MM.1S (cell line): ENCODE data around the gene SERBP1.

Source experiments
- DNase-seq: peaks from one replicate; pipeline ENCODE4 v3.0.0-alpha.2; 2015
- H2AFZ ChIP-seq: fragments of 300-600 bp; sonication (generic); 2 replicates; pipeline ENCODE4 v1.6.0; 2016; ENCODE audit warnings: antibody characterized with exemption, low read length
- H3F3A ChIP-seq: fragments of 300-600 bp; sonication (generic); 2 replicates; pipeline ENCODE4 v1.6.1; 2016; ENCODE audit warnings: mild to moderate bottlenecking, antibody characterized with exemption, low read length, moderate library complexity, mixed read lengths; ENCODE audit not compliant: insufficient read depth
- H3K27ac ChIP-seq: fragments of 300-600 bp; sonication (generic); 2 replicates; pipeline ENCODE4 v1.5.1; 2016; ENCODE audit warnings: mild to moderate bottlenecking, low read length
- H3K27me3 ChIP-seq: fragments of 300-600 bp; sonication (generic); replicated peaks from 2 replicates; pipeline ENCODE4 v1.6.0; 2016; ENCODE audit warnings: low read length; ENCODE audit not compliant: insufficient read depth
- H3K36me3 ChIP-seq: fragments of 300-600 bp; sonication (generic); replicated peaks from 2 replicates; pipeline ENCODE4 v1.6.1; 2016; ENCODE audit warnings: mild to moderate bottlenecking, low read length, mixed read lengths; ENCODE audit not compliant: insufficient read depth
- H3K4me1 ChIP-seq: fragments of 300-600 bp; sonication (generic); 2 replicates; pipeline ENCODE4 v1.6.1; 2016; ENCODE audit warnings: low read length, mixed read lengths
- H3K4me2 ChIP-seq: fragments of 300-600 bp; sonication (generic); 2 replicates; pipeline ENCODE4 v1.6.0; 2016; ENCODE audit warnings: low read depth, low read length
- H3K4me3 ChIP-seq: fragments of 300-600 bp; sonication (generic); 2 replicates; pipeline ENCODE4 v1.5.1; 2016; ENCODE audit warnings: low read length, mixed read lengths
- H3K79me2 ChIP-seq: fragments of 300-600 bp; sonication (generic); 2 replicates; pipeline ENCODE4 v1.6.1; 2016; ENCODE audit warnings: mixed run types, low read length, mixed read lengths
- H3K9ac ChIP-seq: fragments of 300-600 bp; sonication (generic); 2 replicates; pipeline ENCODE4 v1.6.1; 2016; ENCODE audit warnings: low read length, mixed read lengths
- H3K9me2 ChIP-seq: fragments of 300-600 bp; sonication (generic); replicated peaks from 2 replicates; pipeline ENCODE4 v1.6.1; 2016; ENCODE audit warnings: mild to moderate bottlenecking, low read length, mixed read lengths; ENCODE audit not compliant: insufficient read depth
- H3K9me3 ChIP-seq: fragments of 300-600 bp; sonication (generic); replicated peaks from 2 replicates; pipeline ENCODE4 v1.6.1; 2016; ENCODE audit warnings: mild to moderate bottlenecking, low read length, mixed read lengths; ENCODE audit not compliant: insufficient read depth
- H4K20me1 ChIP-seq: fragments of 300-600 bp; sonication (generic); 2 replicates; pipeline ENCODE4 v1.6.1; 2016; ENCODE audit warnings: mild to moderate bottlenecking, low read length, moderate library complexity, mixed read lengths; ENCODE audit not compliant: insufficient read depth
- EZH2 ChIP-seq: fragments of 300-600 bp; sonication (generic); optimal IDR thresholded peaks from 2 replicates; pipeline ENCODE3; 2017; ENCODE audit warnings: low read depth, mild to moderate bottlenecking, antibody characterized with exemption, low read length, mixed read lengths
- EZH2phosphoT487 ChIP-seq: fragments of 300-600 bp; sonication (generic); IDR thresholded peaks from 2 replicates; pipeline ENCODE4 v1.6.1; 2018; ENCODE audit warnings: antibody characterized with exemption, low read length
- TF ChIP-seq, protein P1 (sequence below): fragments of 300-600 bp; sonication (generic); IDR thresholded peaks from 2 replicates; pipeline ENCODE4 v1.5.1; 2016; ENCODE audit warnings: antibody characterized with exemption, low read length, mixed read lengths

The SERBP1 gene

DNA sequence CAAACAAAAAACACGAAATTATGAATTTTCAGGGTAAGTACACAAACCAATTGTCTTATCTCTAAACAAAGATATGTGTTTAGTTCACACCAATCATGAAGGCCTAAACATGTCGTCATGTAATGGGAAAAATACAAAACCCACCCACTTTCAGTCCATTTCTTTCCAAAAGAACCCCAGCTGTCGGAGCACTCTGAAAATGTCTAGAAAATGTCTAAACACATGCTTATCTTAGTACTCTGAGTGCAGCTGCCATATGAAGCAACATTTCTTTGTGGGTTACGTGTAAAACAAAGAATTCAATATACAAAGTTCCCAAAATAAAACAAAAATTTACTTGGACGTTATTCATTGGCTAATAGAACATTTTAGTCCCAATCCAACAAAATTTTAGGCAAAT is 22.7 kb downstream of the SERBP1 start:
- H3K27me3 ChIP-seq: no peaks in the 10 kb centered on the region
- peaks cover 20% of the 10 kb centered on the region; the same call in 1 of the 2 replicates for H3K36me3 ChIP-seq
- peaks cover 22% of the 10 kb centered on the region for H3F3A ChIP-seq
- no peaks in the 10 kb centered on the region for H3K9me2 ChIP-seq
- TF ChIP-seq EZH2phosphoT487: no peak
- TF ChIP-seq, protein P1, sequence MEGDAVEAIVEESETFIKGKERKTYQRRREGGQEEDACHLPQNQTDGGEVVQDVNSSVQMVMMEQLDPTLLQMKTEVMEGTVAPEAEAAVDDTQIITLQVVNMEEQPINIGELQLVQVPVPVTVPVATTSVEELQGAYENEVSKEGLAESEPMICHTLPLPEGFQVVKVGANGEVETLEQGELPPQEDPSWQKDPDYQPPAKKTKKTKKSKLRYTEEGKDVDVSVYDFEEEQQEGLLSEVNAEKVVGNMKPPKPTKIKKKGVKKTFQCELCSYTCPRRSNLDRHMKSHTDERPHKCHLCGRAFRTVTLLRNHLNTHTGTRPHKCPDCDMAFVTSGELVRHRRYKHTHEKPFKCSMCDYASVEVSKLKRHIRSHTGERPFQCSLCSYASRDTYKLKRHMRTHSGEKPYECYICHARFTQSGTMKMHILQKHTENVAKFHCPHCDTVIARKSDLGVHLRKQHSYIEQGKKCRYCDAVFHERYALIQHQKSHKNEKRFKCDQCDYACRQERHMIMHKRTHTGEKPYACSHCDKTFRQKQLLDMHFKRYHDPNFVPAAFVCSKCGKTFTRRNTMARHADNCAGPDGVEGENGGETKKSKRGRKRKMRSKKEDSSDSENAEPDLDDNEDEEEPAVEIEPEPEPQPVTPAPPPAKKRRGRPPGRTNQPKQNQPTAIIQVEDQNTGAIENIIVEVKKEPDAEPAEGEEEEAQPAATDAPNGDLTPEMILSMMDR: no peak
- TF ChIP-seq EZH2: no peak
- H4K20me1 ChIP-seq: no peaks in the 10 kb centered on the region; the same call in 1 of the 2 replicates
- H3K79me2 ChIP-seq: peaks cover 25% of the 10 kb centered on the region
- H3K27ac ChIP-seq: no peak overlapping the region
- DNase-seq: no peak
- H3K4me3 ChIP-seq: no peak overlapping the region
- H3K4me1 ChIP-seq: no peaks in the 10 kb centered on the region
- H2AFZ ChIP-seq: no peak overlapping the region
- no peaks in the 10 kb centered on the region for H3K9me3 ChIP-seq
- H3K4me2 ChIP-seq: no peak overlapping the region
- no peak overlapping the region for H3K9ac ChIP-seq

DNA sequence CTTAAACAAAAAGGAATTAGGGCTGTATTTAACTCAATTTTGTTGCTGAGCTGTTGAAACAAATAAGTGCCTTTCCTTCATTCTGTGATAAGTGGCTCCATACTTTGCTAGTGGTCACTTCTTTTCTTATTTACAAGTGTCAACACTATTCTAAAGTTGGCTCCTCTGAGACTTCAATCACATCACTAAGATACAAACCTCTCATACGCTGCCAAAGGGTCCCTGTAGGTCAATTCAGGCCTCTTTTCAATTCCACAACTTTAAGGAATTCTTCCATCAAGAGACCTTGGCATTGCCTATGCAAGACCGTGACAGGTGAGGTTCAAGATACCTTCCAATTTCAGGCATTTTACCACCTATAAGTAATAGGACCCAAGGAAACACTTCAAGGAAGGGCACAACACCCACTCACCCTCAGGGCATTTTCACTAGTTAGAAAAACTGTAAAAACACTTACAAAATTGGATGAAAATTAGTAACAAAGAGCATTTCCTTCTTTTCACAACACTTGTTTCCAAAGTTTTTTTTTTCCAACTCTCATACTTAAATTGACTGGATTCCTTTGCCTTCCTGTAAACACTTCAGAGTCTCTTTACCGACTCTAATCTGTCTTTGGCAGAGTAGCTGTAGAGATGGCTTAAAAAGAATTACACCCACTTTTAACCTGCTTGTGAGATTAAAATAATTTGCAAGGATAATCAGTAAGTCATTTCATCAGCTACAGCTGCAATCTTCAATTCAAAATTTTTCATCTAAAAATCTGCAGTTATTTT is 24.5 kb downstream of the SERBP1 start:
- H3K9me3 ChIP-seq: no peaks in the 10 kb centered on the region
- H3K9ac ChIP-seq: no peak overlapping the region
- no peak overlapping the region for H3K27ac ChIP-seq
- no peaks in the 10 kb centered on the region for H3K9me2 ChIP-seq
- no peak for DNase-seq
- no peaks in the 10 kb centered on the region for H3K27me3 ChIP-seq
- no peak overlapping the region for H2AFZ ChIP-seq
- H3K4me2 ChIP-seq: no peak overlapping the region
- peaks cover 11% of the 10 kb centered on the region; the same call in 1 of the 2 replicates for H3K79me2 ChIP-seq
- no peaks in the 10 kb centered on the region; the same call in 1 of the 2 replicates for H4K20me1 ChIP-seq
- H3K36me3 ChIP-seq: peaks cover 16% of the 10 kb centered on the region; the same call in 1 of the 2 replicates
- peaks cover 19% of the 10 kb centered on the region for H3F3A ChIP-seq
- H3K4me3 ChIP-seq: no peak overlapping the region
- TF ChIP-seq EZH2 (no peak), EZH2phosphoT487 (no peak)
- TF ChIP-seq, protein P1: no peak
- H3K4me1 ChIP-seq: no peaks in the 10 kb centered on the region

DNA sequence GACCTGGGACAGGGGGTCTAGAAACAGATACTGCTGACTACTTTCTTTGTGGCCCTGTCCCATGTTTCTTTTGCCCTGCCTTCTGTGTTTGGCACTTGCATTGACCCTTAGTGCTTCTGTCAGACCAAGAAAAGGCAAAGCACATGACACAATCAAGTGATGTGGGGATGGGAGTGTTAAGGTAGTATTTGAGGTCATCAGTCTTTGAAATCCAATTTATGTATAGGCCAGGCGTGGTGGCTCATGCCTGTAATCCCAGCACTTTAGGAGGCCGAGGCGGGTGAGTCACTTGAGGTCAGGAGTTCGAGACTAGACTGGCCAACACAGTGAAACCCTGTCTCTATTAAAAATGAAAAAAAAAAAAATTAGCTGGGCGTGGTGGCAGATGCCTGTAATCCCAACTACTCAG is 26.0 kb downstream of the SERBP1 start:
- no peak for DNase-seq
- H3K9ac ChIP-seq: no peak overlapping the region
- H3K4me1 ChIP-seq: no peaks in the 10 kb centered on the region
- H3K27me3 ChIP-seq: no peaks in the 10 kb centered on the region
- no peaks in the 10 kb centered on the region for H3K9me3 ChIP-seq
- no peak overlapping the region for H3K27ac ChIP-seq
- no peak overlapping the region for H2AFZ ChIP-seq
- TF ChIP-seq, protein P1: no peak
- TF ChIP-seq EZH2 (no peak), EZH2phosphoT487 (no peak)
- H3F3A ChIP-seq: peaks cover 11% of the 10 kb centered on the region; the same call in 1 of the 2 replicates
- no peaks in the 10 kb centered on the region for H3K79me2 ChIP-seq
- H4K20me1 ChIP-seq: no peaks in the 10 kb centered on the region
- no peak overlapping the region for H3K4me2 ChIP-seq
- H3K36me3 ChIP-seq: peaks cover 5% of the 10 kb centered on the region; the same call in 1 of the 2 replicates
- H3K4me3 ChIP-seq: no peak overlapping the region
- no peaks in the 10 kb centered on the region for H3K9me2 ChIP-seq
